ENCODE results near the gene PLSCR2.

GRCh38 chr3:146507331-146508120 lies 38.2 kb upstream of the PLSCR2 start:
- TF ChIP-seq ZBTB33 (IDR thresholded peaks at IDR 0.05), result no peak
- TF ChIP-seq CTCF (IDR thresholded peaks at IDR 0.05; ENCODE audit: low read depth, low read length, missing input control), result no peak
- TF ChIP-seq MAX (IDR thresholded peaks at IDR 0.05), result no peak
- no peak for TF ChIP-seq REST (IDR thresholded peaks at IDR 0.05)
- no peak for TF ChIP-seq TAF1 (conservative IDR thresholded peaks at IDR 0.05)
- no peak for TF ChIP-seq HNF4A (conservative IDR thresholded peaks at IDR 0.05)
- no peak for TF ChIP-seq JUND (IDR thresholded peaks at IDR 0.05)

Measured in liver (tissue), 3 donors.